ENCODE results near the gene ACMSD.
"Not testable (repeated sequence)": the region's sequence is repeated elsewhere in the genome, so short reads cannot be mapped to it uniquely, and the experiment has no call there.

ACMSD gene

GRCh38 chr2:134838143-134838620, at the start of gene ACMSD:
Gene ACMSD, plus strand, starts transcription at chr2:134838616. Its CDS starts 67 bp downstream, at chr2:134838683.
- no peak for DNase-seq

DNA sequence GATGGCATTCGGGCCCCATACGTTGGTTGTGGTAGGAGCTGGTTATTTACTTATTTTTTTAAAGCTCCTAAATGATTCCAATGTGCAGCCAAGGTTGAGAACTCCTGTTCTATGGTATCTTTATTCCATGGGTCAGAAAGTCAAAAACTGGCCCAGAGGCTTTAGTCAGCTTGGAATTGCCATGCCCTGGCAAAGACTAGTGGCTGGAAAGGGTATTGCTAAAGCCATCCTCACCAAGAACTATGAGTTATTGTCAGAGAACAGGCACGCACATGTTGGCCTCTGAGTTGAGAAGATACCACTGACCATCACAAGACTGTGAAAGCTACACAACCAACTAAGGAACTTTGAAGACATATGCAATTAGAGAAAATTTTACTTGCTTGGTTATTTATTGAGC, 47.9 kb upstream of the ACMSD start:
- DNase-seq: no peak

DNA sequence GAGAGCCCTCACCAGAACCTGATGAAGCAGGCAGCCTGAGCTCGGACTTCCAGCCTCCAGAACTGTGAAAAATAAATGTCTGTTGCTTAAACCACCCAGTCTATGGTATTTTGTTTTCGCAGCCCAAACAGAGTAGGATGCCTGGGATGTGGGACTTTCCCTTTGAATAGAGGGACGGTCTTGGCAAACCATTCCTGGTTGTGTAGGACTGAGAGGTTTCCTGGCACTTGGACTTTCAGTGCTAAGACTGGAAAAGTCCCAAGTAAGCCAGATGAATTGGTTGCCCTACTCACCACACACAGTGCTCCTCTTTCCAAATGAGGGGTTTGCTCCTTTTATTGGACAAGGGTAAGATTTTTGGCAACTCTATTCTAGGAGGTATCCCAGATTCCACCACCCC, 46.8 kb upstream of the ACMSD start:
- no peak for DNase-seq

DNA sequence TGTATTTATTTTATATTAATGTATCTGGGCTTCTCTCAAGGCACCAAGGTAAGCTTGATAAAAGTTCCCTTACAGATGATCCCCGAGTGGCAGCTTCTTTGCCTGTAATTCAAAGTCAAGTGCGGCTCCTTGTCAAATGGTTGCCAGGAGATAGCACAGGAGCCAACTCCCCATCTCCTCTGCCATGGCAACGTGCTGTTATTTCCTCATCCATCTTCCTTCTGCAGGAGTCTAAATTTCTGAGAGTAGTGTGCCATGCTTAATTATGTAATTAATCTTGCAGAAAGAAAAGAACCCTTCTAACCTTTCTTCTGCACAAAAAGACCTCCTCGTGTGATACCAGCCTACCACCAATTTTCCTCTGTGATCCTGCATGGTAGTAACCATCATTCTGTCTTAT, 46.2 kb upstream of the ACMSD start:
- DNase-seq: no peak

GRCh38 chr2:134795765-134796164, 42.7 kb upstream of the ACMSD start:
- DNase-seq: no peak

- DNase-seq: no peak
These were observed 42.0 kb upstream of the ACMSD start for GRCh38 chr2:134796373-134796772.

GRCh38 chr2:134799936-134800335, 38.5 kb upstream of the ACMSD start:
- no peak for DNase-seq

DNA sequence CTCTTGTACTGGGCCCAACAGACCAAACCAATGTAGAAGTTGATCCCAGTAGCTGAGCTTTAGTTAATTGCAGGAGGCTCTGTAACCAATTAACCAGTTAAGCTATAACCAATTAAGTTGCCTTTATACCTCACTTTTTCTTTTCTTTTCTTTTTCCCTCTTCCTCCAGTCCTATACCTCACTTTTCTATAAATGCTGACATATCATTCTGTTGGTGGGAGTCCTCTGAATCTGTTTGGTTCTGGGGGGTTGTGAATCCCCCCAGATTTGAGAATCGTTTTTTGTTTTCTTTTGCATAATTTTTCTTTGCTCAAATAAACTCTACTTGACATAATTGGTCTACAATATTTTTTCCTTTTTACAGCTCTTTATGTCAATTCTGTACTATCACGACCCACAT, 38.1 kb upstream of the ACMSD start:
- no peak for DNase-seq

GRCh38 chr2:134803609-134804405, 34.6 kb upstream of the ACMSD start:
- DNase-seq: not testable (repeated sequence)

GRCh38 chr2:134815741-134816140, 22.7 kb upstream of the ACMSD start:
- no peak for DNase-seq

DNA sequence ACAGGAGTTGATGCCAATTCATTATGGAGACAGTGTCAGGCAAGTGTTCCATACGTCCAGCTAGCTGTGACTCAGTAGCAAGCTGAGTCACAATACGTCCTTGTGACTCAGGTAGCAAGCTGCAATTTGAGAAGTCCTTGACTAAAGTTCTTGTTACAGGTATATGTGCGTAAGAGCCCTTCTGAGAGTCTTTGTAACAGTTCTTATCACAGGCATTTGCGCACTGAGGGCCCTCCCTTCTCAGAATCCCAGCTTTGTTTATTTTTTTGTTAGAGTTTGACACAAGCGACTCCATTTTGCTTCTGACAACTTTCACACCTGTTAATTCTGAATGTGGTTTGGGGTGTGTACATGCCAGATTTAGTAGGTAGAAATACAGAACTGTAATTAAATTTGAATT, 20.1 kb upstream of the ACMSD start:
- no peak for DNase-seq

- DNase-seq: no peak
These were observed 19.1 kb upstream of the ACMSD start for GRCh38 chr2:134819334-134819733.

- DNase-seq: no peak
These were observed 15.0 kb upstream of the ACMSD start for GRCh38 chr2:134823431-134823830.

DNA sequence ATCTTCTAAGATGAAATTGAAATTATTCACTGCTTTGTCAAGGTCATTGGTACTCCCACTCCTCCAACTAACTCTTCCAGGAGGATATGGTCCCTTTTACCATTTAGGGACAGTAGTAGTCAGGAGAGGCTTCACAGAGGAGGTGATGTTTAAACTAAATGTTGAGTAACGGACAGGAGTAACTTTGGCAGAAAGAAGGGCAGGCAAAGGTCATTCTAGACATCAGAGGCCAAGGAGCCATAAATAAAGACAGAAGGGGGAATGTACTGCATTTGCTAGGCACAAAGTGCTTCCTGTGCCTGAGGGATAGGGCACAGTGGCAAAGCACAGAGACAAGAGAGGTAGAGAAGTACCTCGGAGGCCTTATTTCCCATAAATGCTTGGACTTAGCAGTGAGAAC, 14.6 kb upstream of the ACMSD start:
- no peak for DNase-seq

DNA sequence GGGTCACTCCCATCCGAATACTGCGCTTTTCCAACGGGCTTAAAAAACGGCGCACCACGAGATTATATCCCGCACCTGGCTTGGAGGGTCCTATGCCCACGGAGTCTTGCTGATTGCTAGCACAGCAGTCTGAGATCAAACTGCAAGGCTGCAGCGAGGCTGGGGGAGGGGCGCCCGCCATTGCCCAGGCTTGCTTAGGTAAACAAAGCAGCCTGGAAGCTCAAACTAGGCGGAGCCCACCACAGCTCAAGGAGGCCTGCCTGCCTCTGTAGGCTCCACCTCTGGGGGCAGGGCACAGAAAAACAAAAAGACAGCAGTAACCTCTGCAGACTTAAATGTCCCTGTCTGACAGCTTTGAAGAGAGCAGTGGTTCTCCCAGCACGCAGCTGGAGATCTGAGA, 12.7 kb upstream of the ACMSD start:
- not testable (repeated sequence) for DNase-seq

DNA sequence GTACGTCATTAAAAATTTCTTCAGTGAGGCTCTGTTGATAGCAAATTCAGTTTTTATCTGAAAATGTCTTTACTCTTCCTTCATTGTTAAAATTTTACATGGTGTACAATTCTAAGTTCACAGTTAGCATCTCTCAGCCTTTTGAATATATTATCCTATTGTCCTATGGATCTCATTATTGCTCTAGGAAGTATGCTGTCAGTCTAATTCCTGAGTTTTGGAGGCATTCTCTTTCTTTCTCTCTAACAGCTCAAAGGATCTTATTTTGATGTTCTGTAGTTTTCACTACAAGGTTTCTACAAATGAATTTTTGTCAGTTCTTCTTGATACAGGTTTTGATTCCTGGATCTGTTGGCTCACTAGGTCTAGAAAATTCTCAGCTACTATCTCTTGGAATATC, 2.9 kb upstream of the ACMSD start:
- DNase-seq: no peak

DNA sequence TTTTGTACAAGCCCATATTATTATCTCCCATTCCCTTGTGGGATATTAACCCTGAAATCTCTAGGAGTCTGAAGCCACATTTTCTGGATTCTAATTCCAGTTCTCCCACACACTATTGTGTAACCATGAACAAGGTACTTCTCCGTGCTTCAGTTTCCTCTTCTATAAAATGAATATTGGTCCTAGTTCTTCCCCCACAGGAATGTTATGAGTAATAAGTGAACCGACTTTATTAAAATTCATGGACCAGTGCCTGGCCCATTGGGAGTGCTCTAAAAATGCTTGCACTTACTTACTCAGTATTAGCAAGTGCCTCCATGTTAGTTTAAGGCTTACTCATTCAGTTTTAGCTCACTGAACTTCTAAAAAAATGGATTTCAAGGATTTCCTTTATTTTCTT, 1.4 kb upstream of the ACMSD start:
- DNase-seq: no peak

GRCh38 chr2:134839649-134840048, 1.2 kb downstream of the ACMSD start:
- DNase-seq: no peak

DNA sequence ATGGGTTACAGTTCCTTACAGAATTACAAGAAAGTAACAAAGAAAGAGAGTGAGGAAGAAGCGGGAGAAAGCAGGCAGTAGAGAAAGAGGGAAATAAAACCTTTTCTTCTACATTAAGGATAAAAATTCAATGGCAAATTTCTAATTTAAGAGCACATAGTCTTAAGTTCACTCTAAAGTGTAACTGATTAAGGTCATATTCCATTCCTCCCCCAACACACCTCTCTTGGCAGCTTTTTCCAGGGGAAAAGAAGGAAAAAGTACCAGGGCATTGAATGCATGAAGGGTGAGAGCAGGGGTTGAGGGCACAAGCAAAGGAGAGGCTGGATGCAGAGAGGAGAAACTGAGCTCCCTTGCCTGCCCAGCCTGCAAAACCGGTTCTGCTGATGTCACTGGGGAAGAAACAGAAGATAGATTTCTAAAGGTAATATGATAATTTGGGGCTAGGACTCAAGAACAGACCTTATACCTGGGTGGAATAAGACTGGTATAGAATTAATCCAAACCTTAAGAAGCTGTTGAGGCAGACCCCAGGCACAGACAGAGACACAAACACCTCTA, 4.6 kb downstream of the ACMSD start:
- no peak for DNase-seq

DNA sequence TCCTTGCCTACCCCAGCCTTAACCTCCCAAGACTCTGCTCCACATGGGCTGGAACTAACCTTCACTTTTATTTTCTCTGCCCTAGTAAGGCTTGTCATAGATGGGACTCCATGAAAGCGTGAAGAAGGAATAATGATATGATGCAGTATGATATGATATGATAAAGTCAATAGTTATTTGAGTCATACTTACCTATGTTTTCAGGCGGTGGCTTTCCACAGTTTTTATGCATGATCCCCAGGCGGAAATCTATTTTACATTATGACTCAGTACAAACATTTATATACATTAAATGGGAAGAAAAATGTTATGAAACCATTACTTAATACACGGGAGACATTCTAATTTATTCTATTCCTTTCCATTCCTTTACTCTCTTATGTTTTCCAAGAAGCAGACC, 5.6 kb downstream of the ACMSD start:
- no peak for DNase-seq

- no peak for DNase-seq
These were observed 6.6 kb downstream of the ACMSD start for GRCh38 chr2:134845028-134845427.

- DNase-seq: no peak
These were observed 7.3 kb downstream of the ACMSD start for GRCh38 chr2:134845719-134846118.

DNA sequence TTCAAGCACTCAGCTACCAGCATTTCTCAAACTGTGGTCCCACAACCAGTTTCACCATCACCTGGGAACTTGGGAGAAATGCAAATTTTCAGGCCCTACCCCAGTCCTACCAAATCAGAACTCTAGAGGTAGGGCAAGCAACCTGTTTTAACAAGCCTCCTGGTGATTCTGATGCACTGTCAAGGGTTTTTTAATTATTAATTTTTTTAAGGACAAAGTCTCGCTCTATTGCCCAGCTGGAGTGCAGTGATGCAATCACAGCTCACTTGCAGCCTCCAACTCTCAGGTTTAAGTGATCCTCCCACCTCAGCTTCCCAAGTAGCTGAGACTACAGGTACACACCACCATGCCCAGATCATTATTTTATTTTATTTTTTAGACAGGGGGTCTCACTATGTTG, 7.8 kb downstream of the ACMSD start:
- DNase-seq: no peak

DNA sequence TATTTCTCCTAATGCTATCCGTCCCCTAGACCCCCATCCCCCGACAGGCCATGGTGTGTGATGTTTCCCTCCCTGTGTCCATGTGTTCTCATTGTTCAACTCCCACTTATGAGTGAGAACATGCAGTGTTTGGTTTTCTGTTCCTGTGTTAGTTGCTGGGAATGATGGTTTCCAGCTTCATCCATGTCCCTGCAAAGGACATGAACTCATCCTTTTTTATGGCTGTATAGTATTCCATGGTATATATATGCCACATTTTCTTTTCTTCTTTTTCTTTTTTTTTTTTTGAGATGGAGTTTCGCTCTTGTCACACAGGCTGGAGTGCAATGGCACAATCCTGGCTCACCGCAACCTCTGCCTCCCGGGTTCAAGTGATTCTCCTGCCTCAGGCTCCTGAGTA, 9.2 kb downstream of the ACMSD start:
- not testable (repeated sequence) for DNase-seq

DNA sequence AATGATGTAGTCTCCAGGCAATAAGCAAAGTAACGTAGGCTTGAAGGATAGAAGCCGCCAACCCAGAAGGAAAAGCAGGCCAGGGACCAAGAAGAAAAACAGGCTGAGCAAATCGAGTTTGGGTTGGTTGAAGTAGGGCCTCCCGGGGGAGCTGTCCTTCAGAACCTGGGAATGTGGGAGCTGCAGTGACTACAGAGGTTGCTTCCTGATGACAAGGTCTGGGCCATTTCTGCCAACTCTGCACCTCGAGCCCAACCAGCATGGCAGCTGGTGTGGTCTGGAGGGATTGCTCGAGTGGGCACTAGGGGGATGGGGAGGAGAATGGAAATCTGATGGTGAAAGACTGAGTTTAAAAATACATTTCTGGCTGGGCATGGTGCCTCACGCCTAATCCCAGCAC, 14.1 kb downstream of the ACMSD start:
- DNase-seq: no peak
